B cell (primary cell): ENCODE results near the gene CDH5. TPM values are rescaled to one million over a fixed set of nuclear protein-coding genes. Genes with fewer than 3 reads are reported as not detected.
A peak's percentile ranks its signal among the peaks of the same experiment; 100 is the strongest.

Experiments
- ATAC-seq: fragments of 200-7000 bp; cut with Tn5 transposase; one replicate; pipeline ENCODE4 v1.10.0; 2021; ENCODE audit warnings: low read depth, mild to moderate bottlenecking, moderate number of reproducible peaks, moderate library complexity
- CTCF ChIA-PET: fragments of 350-600 bp; sonication (Branson Sonifier 250); formaldehyde crosslinking; loops from one replicate; lab custom pipeline; 2021; ENCODE audit warnings: antibody characterized with exemption, inconsistent platforms; lab: Charles Lee
- POLR2A ChIA-PET: fragments of 350-600 bp; sonication (Branson Sonifier 250); formaldehyde crosslinking; loops from one replicate; lab custom pipeline; 2021; ENCODE audit warnings: antibody characterized with exemption; lab: Charles Lee
- DNase-seq: peaks from one replicate; pipeline ENCODE4 v3.0.0; 2013
- H2AFZ ChIP-seq: 2 replicates; pipeline ENCODE4 v1.6.1; 2012; ENCODE audit warnings: mild to moderate bottlenecking, low read depth, low read length; ENCODE audit not compliant: insufficient read depth, poor library complexity, severe bottlenecking
- H3K27ac ChIP-seq, 2 donors: 1 replicate in 1 of 2; 2 replicates in 1 of 2; pipeline ENCODE4 v1.5.1; 2012 to 2013; ENCODE audit warnings: low read length in 2 of 2, mild to moderate bottlenecking in 2 of 2, moderate library complexity in 1 of 2
- H3K27me3 ChIP-seq, 4 experiments: fragments of 200-600 bp in 1 of 4; sonication (generic) in 1 of 4; replicated peaks in 1 of 4; 1 replicate in 2 of 4; 2 replicates in 2 of 4; pipeline versions ENCODE4 v1.6.1 to v1.7.0; 2013 to 2016; ENCODE audit warnings: low read length in 3 of 4, mild to moderate bottlenecking in 2 of 4, mixed read lengths in 1 of 4, moderate library complexity in 1 of 4; ENCODE audit not compliant: insufficient read depth in 4 of 4, control insufficient read depth in 3 of 4; ENCODE audit errors: control extremely low read depth in 1 of 4
- H3K36me3 ChIP-seq, 2 experiments: replicated peaks in 1 of 2; 1 replicate in 1 of 2; 2 replicates in 1 of 2; pipeline versions ENCODE4 v1.6.1 to v1.7.1; 2013; ENCODE audit warnings: low read length in 1 of 2; ENCODE audit not compliant: insufficient read depth in 2 of 2, control insufficient read depth in 1 of 2; ENCODE audit errors: control extremely low read depth in 1 of 2, extremely low read depth in 1 of 2
- H3K4me1 ChIP-seq, 2 donors: fragments of 200-600 bp in 1 of 2; sonication (generic) in 1 of 2; 1 replicate in 1 of 2; 2 replicates in 1 of 2; pipeline versions ENCODE4 v1.5.1 to v1.6.1; 2013 to 2017; ENCODE audit warnings: low read length in 2 of 2; ENCODE audit not compliant: control insufficient read depth in 2 of 2, insufficient read depth in 2 of 2
- H3K4me2 ChIP-seq: replicated peaks from 2 replicates; pipeline ENCODE3; 2012; ENCODE audit warnings: mild to moderate bottlenecking, low read depth, low read length; ENCODE audit not compliant: poor library complexity, severe bottlenecking
- H3K4me3 ChIP-seq, 5 experiments: fragments of 200-600 bp in 1 of 5; sonication (generic) in 1 of 5; 1 replicate in 3 of 5; 2 replicates in 2 of 5; pipeline versions ENCODE4 v1.5.1 to v1.7.0; 2011 to 2016; ENCODE audit warnings: low read length in 4 of 5, mild to moderate bottlenecking in 4 of 5, low read depth in 2 of 5, control low read depth in 1 of 5, moderate library complexity in 1 of 5; ENCODE audit not compliant: insufficient read depth in 1 of 5; ENCODE audit errors: control extremely low read depth in 1 of 5, extremely low read depth in 1 of 5
- H3K79me2 ChIP-seq: fragments of 200-600 bp; sonication (generic); one replicate; pipeline ENCODE4 v1.6.0; 2016; ENCODE audit warnings: low read length; ENCODE audit not compliant: control insufficient read depth, insufficient read depth
- H3K9ac ChIP-seq: fragments of 200-600 bp; sonication (generic); 2 replicates; pipeline ENCODE4 v1.6.1; 2017; ENCODE audit warnings: mild to moderate bottlenecking, low read length, moderate library complexity
- H3K9me3 ChIP-seq, 3 donors: one replicate each; pipeline versions ENCODE4 v1.6.1 to v1.7.1; 2013; ENCODE audit warnings: low read length in 2 of 3; ENCODE audit not compliant: control insufficient read depth in 2 of 3, insufficient read depth in 1 of 3; ENCODE audit errors: control extremely low read depth in 1 of 3
- H4K20me1 ChIP-seq: 2 replicates; pipeline ENCODE4 v1.6.0; 2012; ENCODE audit warnings: mild to moderate bottlenecking, low read length; ENCODE audit not compliant: insufficient read depth, control insufficient read depth, poor library complexity, severe bottlenecking
- H3K27ac Mint-ChIP-seq: one replicate; pipeline ENCODE4 v1.8.0; 2021; ENCODE audit warnings: mixed read lengths
- H3K27me3 Mint-ChIP-seq: one replicate; pipeline ENCODE4 v1.8.0; 2021; ENCODE audit warnings: mixed read lengths
- H3K4me1 Mint-ChIP-seq: one replicate; pipeline ENCODE4 v1.8.0; 2021; ENCODE audit warnings: mixed read lengths
- H3K4me3 Mint-ChIP-seq: one replicate; pipeline ENCODE4 v1.8.0; 2021; ENCODE audit warnings: mixed read lengths
- H3K9me3 Mint-ChIP-seq: one replicate; pipeline ENCODE4 v1.8.0; 2022; ENCODE audit warnings: mixed read lengths; ENCODE audit not compliant: insufficient read depth
- EZH2 ChIP-seq: IDR thresholded peaks from 2 replicates; pipeline ENCODE4 v1.6.1; 2012; ENCODE audit warnings: borderline replicate concordance, low read depth, mild to moderate bottlenecking, moderate library complexity, low read length; ENCODE audit not compliant: insufficient read depth, poor library complexity, severe bottlenecking
- WGBS: methylation state at CpG from one replicate; pipeline ENCODE4 v1.1.5; 2013; ENCODE audit warnings: missing lambda C conversion rate; ENCODE audit not compliant: insufficient coverage; 5-methylcytosine and 5-hydroxymethylcytosine counted together
- intact Hi-C: fragments of 100-400 bp; cut with micrococcal nuclease; formaldehyde crosslinking; loops from one replicate; pipeline ENCODE4 v1.10.0; 2022
- polyA plus RNA-seq: library from polyadenylated mRNA; depleted of rRNA; stranded (reverse); fragments of >200 nt; gene quantifications from 2 replicates; pipeline ENCODE4 v1.2.3, GENCODE V29; 2012
- total RNA-seq, 2 donors: library from RNA; stranded (reverse); fragments of 120-200 nt in 1 of 2; gene quantifications; 1 replicate in 1 of 2; 2 replicates in 1 of 2; pipeline versions ENCODE4 v1.2.3 to v1.2.4, GENCODE V29; 2013 to 2022
- TF ChIP-seq, protein P1 (sequence below): fragments of 200-600 bp; IDR thresholded peaks from one replicate; pipeline ENCODE4 v1.8.0; 2022; ENCODE audit warnings: antibody characterized with exemption, mild to moderate bottlenecking

The CDH5 gene
- total and polyA plus RNA-seq, 2 donors (not counting 1 experiment from before 2014, with no cell fraction given), result not detected

DNA sequence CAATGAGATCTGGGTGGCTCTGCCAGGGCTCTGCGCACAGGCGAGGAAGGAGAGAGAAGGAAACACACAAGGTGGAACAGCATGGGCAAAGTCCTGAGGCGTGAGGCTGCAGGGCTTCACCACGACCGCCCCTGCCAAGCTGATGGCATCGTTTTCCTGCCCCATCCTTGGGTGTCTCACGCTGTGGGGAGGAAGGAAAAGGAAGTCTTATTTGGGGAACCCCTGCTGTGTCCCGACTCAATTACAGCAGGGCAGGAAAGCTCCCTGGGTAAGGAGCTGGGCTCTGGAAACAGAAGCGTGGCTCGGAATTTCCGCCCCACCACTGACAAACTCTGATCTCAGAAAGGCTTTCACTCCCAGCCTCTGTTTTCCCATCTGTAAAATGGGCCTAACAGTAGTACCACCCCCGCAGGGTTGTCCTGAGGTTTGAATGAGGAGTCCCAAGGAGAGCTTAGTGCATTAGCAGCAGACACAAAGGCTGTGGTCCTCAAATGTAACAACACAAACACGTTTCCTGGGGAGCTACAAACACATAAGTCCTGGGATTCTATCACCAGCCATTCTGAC, 3.2 kb upstream of the CDH5 start:
- ChIA-PET CTCF (interaction anchor here (1.4 to 1.8 kb wide), 3 partner anchors 9 to 19 kb away, joined by 3 to 4 read pairs (median 3); no protein-coding TSS in a partner anchor), POLR2A (no interaction called here)
- H3K27me3 ChIP-seq, result peaks cover 0 to 47% (median 5%) of the 10 kb centered on the region in 4 experiments
- H3K4me2 ChIP-seq, result no peak overlapping the region
- Mint-ChIP-seq H3K9me3 (no peaks in the 10 kb centered on the region), H3K4me1 (peaks cover 2% of the 10 kb centered on the region), H3K27ac (no peak overlapping the region), H3K4me3 (no peak overlapping the region), H3K27me3 (peaks cover 58% of the 10 kb centered on the region)
- no peaks in the 10 kb centered on the region for H3K9me3 ChIP-seq
- intact Hi-C loops, result no loop called here
- H2AFZ ChIP-seq, result no peak overlapping the region
- no peaks in the 10 kb centered on the region for H3K4me1 ChIP-seq
- TF ChIP-seq, protein P1, sequence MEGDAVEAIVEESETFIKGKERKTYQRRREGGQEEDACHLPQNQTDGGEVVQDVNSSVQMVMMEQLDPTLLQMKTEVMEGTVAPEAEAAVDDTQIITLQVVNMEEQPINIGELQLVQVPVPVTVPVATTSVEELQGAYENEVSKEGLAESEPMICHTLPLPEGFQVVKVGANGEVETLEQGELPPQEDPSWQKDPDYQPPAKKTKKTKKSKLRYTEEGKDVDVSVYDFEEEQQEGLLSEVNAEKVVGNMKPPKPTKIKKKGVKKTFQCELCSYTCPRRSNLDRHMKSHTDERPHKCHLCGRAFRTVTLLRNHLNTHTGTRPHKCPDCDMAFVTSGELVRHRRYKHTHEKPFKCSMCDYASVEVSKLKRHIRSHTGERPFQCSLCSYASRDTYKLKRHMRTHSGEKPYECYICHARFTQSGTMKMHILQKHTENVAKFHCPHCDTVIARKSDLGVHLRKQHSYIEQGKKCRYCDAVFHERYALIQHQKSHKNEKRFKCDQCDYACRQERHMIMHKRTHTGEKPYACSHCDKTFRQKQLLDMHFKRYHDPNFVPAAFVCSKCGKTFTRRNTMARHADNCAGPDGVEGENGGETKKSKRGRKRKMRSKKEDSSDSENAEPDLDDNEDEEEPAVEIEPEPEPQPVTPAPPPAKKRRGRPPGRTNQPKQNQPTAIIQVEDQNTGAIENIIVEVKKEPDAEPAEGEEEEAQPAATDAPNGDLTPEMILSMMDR, result no peak
- TF ChIP-seq EZH2, result no peak
- no peaks in the 10 kb centered on the region for H4K20me1 ChIP-seq
- H3K27ac ChIP-seq, result no peak overlapping the region
- 70% methylated on average over 11 of the region's 13 CpGs for WGBS
- no peaks in the 10 kb centered on the region for H3K36me3 ChIP-seq
- DNase-seq (no peak), ATAC-seq (no peak)
- H3K9ac ChIP-seq, result no peak overlapping the region
- H3K79me2 ChIP-seq, result no peaks in the 10 kb centered on the region
- no peak overlapping the region for H3K4me3 ChIP-seq

DNA sequence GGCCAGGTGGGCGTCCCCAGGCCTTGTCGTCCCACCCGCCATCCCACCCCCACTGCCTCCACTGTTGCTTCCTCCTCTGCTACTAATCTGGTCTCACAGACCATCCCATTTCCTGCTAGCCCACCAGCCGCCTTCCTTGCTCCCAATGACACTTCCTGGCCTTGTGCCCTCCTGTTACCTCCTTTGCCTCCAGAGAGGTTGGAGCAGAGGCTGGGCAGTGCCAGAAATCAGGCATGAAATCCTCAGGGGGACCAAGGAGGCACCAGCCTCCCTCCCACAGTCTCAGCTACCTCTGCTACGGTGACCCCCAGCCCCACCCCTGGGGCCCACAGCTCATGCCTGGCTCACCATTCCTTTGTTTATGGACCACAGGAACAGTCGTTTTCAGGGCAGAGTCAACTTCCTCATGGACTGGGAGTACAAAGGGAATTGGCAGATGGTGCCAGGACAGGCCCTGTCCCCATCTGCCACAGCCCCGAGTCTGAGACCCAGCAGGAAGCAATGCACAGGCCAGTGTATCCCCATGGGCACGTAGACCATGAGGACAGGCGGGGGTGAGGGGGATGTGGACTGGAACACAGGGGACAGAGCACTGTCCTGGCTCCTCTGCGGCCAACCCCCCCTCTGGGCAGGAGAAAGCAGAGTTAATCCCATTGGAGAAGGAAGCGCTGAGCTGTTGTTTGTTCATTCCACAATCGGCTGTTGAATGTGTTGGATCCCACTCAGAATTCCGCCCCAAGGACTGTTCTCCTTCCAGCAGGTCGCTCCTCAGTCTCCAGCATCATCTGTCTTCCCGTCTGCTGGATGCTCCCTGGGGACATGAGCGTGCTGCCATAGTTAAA, 2.2 kb upstream of the CDH5 start:
- WGBS, result 48% methylated on average over 14 of the region's 16 CpGs
- H3K4me1 Mint-ChIP-seq, result peaks cover 2% of the 10 kb centered on the region
- Histone ChIP-seq H2AFZ (no peak overlapping the region), H4K20me1 (no peaks in the 10 kb centered on the region), H3K27ac (no peak overlapping the region), H3K79me2 (no peaks in the 10 kb centered on the region), H3K9ac (no peak overlapping the region), H3K4me1 (no peaks in the 10 kb centered on the region), H3K27me3 (peaks cover 0 to 47% (median 5%) of the 10 kb centered on the region in 4 experiments), H3K4me2 (no peak overlapping the region), H3K9me3 (no peaks in the 10 kb centered on the region), H3K4me3 (no peak overlapping the region), H3K36me3 (no peaks in the 10 kb centered on the region)
- peaks cover 56% of the 10 kb centered on the region for H3K27me3 Mint-ChIP-seq
- ChIA-PET CTCF (interaction anchor here (1.4 to 1.8 kb wide), 4 partner anchors 7 to 20 kb away, joined by 3 to 7 read pairs (median 4); no protein-coding TSS in a partner anchor), POLR2A (no interaction called here)
- H3K9me3 Mint-ChIP-seq, result no peaks in the 10 kb centered on the region
- TF ChIP-seq EZH2, result no peak
- TF ChIP-seq, protein P1, result no peak
- intact Hi-C loops, result no loop called here
- peak overlapping the region; percentile 47 for H3K27ac Mint-ChIP-seq
- DNase-seq (no peak), ATAC-seq (no peak)
- no peak overlapping the region for H3K4me3 Mint-ChIP-seq
